GM12874 (cell line): ENCODE measurements around the gene ORMDL3.

Source experiments
- CTCF ChIP-seq: IDR thresholded peaks from 2 replicates; pipeline ENCODE4 v1.5.1; 2011; ENCODE audit warnings: low read depth, mild to moderate bottlenecking, control low read depth, low read length, moderate library complexity; ENCODE audit not compliant: insufficient read depth

ORMDL3 gene

GRCh38 chr17:39921323-39921722 is 6.1 kb downstream of the ORMDL3 start:
- no peak for TF ChIP-seq CTCF

DNA sequence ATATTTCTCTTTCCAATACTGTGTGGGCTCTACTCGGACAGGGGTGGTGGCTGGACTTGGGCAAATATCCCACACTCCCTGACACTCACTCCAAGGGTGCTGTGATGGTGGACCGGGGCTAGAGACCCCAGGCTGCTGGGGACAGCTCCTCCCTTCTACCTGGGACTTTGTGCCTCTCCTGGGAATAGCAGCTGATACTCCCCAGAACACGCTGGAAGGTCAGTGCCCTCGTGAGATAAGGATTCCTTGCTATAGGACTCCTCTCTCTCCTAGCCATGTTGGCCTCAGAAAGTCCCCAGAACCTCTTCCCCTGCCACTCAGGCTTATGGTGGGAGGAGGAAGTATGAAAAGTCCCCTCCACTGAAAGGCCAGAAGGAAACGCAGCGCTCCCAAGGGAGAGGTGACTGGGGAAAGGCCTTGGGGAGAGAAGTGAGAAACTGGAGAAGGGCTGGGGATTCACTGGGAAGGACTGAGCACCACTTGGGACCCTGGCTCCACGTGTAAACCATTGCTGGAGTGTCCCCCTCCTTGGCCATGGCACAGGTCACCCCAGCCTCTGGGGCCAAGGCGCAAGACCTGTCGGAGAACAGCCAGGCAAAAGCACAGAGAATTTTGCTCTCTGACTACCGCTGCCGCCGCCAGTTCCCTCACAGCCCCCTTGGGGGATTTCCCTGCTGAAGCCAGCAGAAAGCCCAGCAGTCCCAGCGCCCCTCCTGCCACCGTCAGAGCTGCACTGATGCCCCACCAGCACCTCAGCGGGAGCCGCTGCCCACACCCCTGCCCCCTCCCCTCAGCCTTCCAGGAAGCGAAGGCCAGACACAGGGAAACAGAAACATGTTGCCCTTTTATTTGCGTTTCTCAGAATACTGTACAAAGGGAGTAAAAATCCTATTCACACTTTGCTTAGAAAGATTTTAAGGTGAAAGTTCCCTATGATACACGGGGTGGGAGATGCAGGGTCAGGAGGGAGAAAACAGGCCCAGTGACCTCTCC is 6.9 kb downstream of the ORMDL3 start:
- no peak for TF ChIP-seq CTCF

- TF ChIP-seq CTCF = no peak
Measured at GRCh38 chr17:39919087-39919683, 8.2 kb downstream of the ORMDL3 start.

- no peak for TF ChIP-seq CTCF
Measured at GRCh38 chr17:39916918-39917317, 10.5 kb downstream of the ORMDL3 start.

GRCh38 chr17:39915559-39915958 is 11.8 kb downstream of the ORMDL3 start:
- TF ChIP-seq CTCF = no peak

GRCh38 chr17:39913989-39914388 is 13.4 kb downstream of the ORMDL3 start:
- no peak for TF ChIP-seq CTCF

- no peak for TF ChIP-seq CTCF
Measured at GRCh38 chr17:39908789-39909352, 18.5 kb downstream of the ORMDL3 start.
